GM12878 (cell line): ENCODE measurements around the gene COL1A1. TPM values are rescaled to one million over a fixed set of nuclear protein-coding genes. Genes with fewer than 3 reads are reported as not detected.

ENCODE experiments used
- ATAC-seq: fragments of 200-7000 bp; cut with Tn5 transposase; 3 replicates; pipeline ENCODE4 v1.9.1; 2020; ENCODE audit warnings: mild to moderate bottlenecking, moderate library complexity
- BruUV-seq: library from RNA; stranded (reverse); fragments of 400-500 nt; replicated peaks from 2 replicates; lab custom pipeline; 2021; lab: Mats Ljungman, UMichigan
- CTCF ChIA-PET: fragments of 300-600 bp; sonication (Branson Sonifier 250); formaldehyde crosslinking; extraction: SDS; loops from one replicate; lab custom pipeline; 2021; ENCODE audit warnings: inconsistent platforms; lab: Yijun Ruan, JAX
- POLR2A ChIA-PET: fragments of 350-600 bp; formaldehyde crosslinking; extraction: SDS; loops from one replicate; lab custom pipeline; 2021; ENCODE audit warnings: inconsistent platforms; lab: Charles Lee
- RAD21 ChIA-PET: fragments of 300-600 bp; sonication (Branson Sonifier 250); formaldehyde crosslinking; loops from one replicate; lab custom pipeline; 2023; ENCODE audit warnings: antibody characterized with exemption; ENCODE audit not compliant: unreplicated experiment; lab: Charles Lee
- SMC1A ChIA-PET: fragments of 300-600 bp; sonication (Branson Sonifier 250); formaldehyde crosslinking; loops from one replicate; lab custom pipeline; 2023; ENCODE audit not compliant: unreplicated experiment, uncharacterized antibody; lab: Charles Lee
- DNase-seq: peaks from one replicate; pipeline ENCODE4 v3.0.0-alpha.2; 2011; ENCODE audit warnings: low read depth, low spot score
- FAIRE-seq: peaks from 3 replicates; lab custom pipeline; 2011; peaks lifted over from hg19 to GRCh38; lab: Jason Lieb, UNC
- H2AFZ ChIP-seq: 2 replicates; pipeline ENCODE4 v1.6.0; 2011; ENCODE audit warnings: low read depth, low read length, control low read depth; ENCODE audit not compliant: control insufficient read depth
- H3K27ac ChIP-seq: 2 replicates; pipeline ENCODE4 v1.5.1; 2011; ENCODE audit warnings: control low read depth; ENCODE audit not compliant: control insufficient read depth, insufficient read depth
- H3K27me3 ChIP-seq, 2 experiments: replicated peaks in 1 of 2; 2 replicates each; pipeline versions ENCODE4 v1.6.0 to v1.6.1; 2011; ENCODE audit warnings: low read length in 1 of 2; ENCODE audit not compliant: control insufficient read depth in 2 of 2, insufficient read depth in 2 of 2
- H3K36me3 ChIP-seq, 2 experiments: 2 replicates each; pipeline ENCODE4 v1.5.1; 2011; ENCODE audit warnings: low read length in 1 of 2; ENCODE audit not compliant: control insufficient read depth in 2 of 2, insufficient read depth in 2 of 2
- H3K4me1 ChIP-seq: 2 replicates; pipeline ENCODE4 v1.6.1; 2011; ENCODE audit warnings: mild to moderate bottlenecking, low read length, moderate library complexity, mixed read lengths; ENCODE audit not compliant: control insufficient read depth, insufficient read depth
- H3K4me2 ChIP-seq: 2 replicates; pipeline ENCODE4 v1.6.0; 2011; ENCODE audit warnings: control low read depth; ENCODE audit not compliant: control insufficient read depth, insufficient read depth
- H3K4me3 ChIP-seq: fragments of 200-600 bp; sonication (generic); 2 replicates; pipeline ENCODE4 v1.5.1; 2016
- H3K79me2 ChIP-seq: 2 replicates; pipeline ENCODE4 v1.6.0; 2011; ENCODE audit warnings: low read length; ENCODE audit not compliant: control insufficient read depth, insufficient read depth
- H3K9ac ChIP-seq: 2 replicates; pipeline ENCODE4 v1.8.0; 2011; ENCODE audit warnings: low read length, control low read depth, mixed read lengths; ENCODE audit not compliant: control insufficient read depth, insufficient read depth
- H3K9me3 ChIP-seq: replicated peaks from 3 replicates; pipeline ENCODE4 v1.5.1; 2011; ENCODE audit warnings: mild to moderate bottlenecking, low read length; ENCODE audit not compliant: control insufficient read depth, insufficient read depth
- H4K20me1 ChIP-seq: 2 replicates; pipeline ENCODE4 v1.6.0; 2011; ENCODE audit not compliant: control insufficient read depth, insufficient read depth
- BRCA1 ChIP-seq: IDR thresholded peaks from 2 replicates; pipeline ENCODE4 v1.6.1; 2011; ENCODE audit warnings: low read depth, low read length, improper control_type of control experiment
- HDGF ChIP-seq: fragments of 450-650 bp; IDR thresholded peaks from 2 replicates; pipeline ENCODE4 v1.6.1; 2016; ENCODE audit warnings: antibody characterized with exemption
- LARP7 ChIP-seq: fragments of 450-650 bp; IDR thresholded peaks from 2 replicates; pipeline ENCODE4 v1.6.1; 2017; ENCODE audit warnings: mild to moderate bottlenecking
- NFXL1 ChIP-seq: fragments of 450-650 bp; IDR thresholded peaks from 2 replicates; pipeline ENCODE4 v1.6.1; 2017; ENCODE audit warnings: antibody characterized with exemption, mild to moderate bottlenecking, borderline replicate concordance
- NRF1 ChIP-seq: conservative IDR thresholded peaks from 2 replicates; pipeline ENCODE4 v1.6.1; 2011; ENCODE audit warnings: mild to moderate bottlenecking, low read depth, low read length, improper control_type of control experiment
- PAX8 ChIP-seq: fragments of 450-650 bp; IDR thresholded peaks from 2 replicates; pipeline ENCODE4 v1.6.1; 2017; ENCODE audit warnings: mild to moderate bottlenecking, moderate library complexity
- RAD51 ChIP-seq: fragments of 450-650 bp; IDR thresholded peaks from 2 replicates; pipeline ENCODE4 v1.6.1; 2016; ENCODE audit warnings: moderate library complexity, mild to moderate bottlenecking, inconsistent platforms
- WGBS: methylation state at CpG from one replicate; pipeline ENCODE4 v1.1.6; 2016; ENCODE audit warnings: low lambda C conversion rate; ENCODE audit not compliant: insufficient replicate concordance, insufficient coverage; ENCODE audit errors: missing lambda C conversion rate; 5-methylcytosine and 5-hydroxymethylcytosine counted together
- in situ Hi-C: fragments of 300-500 bp; cut with MboI; formaldehyde crosslinking; loops from 9 replicates; pipeline ENCODE4 v1.14.3; 2018; ENCODE audit warnings: mixed read lengths
- intact Hi-C: fragments of 100-400 bp; cut with micrococcal nuclease; formaldehyde crosslinking; loops from one replicate; pipeline ENCODE4 v1.14.2; 2022; ENCODE audit not compliant: unreplicated experiment
- polyA plus RNA-seq, 11 experiments: library from polyadenylated mRNA; depleted of rRNA in 4 of 11; unstranded in 6 of 11; stranded (reverse) in 5 of 11; fragments of >200 nt; fragmentation: Nextera tagmentation in 4 of 11; fragmentation: Illumina TruSeq in 1 of 11; extraction: Ambion mirVana in 4 of 11; extraction: Trizol in 1 of 11; gene quantifications; 1 replicate in 1 of 11; 2 replicates in 10 of 11; pipeline versions ENCODE4 v1.2.1 to v1.2.3, GENCODE V29; 2011 to 2016; ENCODE audit warnings: inconsistent platforms in 2 of 11, missing spikeins in 2 of 11, low read depth in 1 of 11
- total RNA-seq, 4 experiments: library from RNA; depleted of rRNA in 3 of 4; stranded (reverse); fragments of >200 nt in 3 of 4; fragmentation: Illumina TruSeq in 1 of 4; extraction: Trizol in 1 of 4; gene quantifications; 2 replicates each; pipeline versions ENCODE4 v1.2.1 to v1.2.3, GENCODE V29; 2013 to 2021
- TF ChIP-seq, protein P1 (sequence below): fragments of 150-350 bp; IDR thresholded peaks from 2 replicates; pipeline ENCODE4 v1.6.1; 2014; ENCODE audit warnings: mild to moderate bottlenecking, low read depth, low read length
- TF ChIP-seq, protein P2 (sequence below): fragments of 450-650 bp; IDR thresholded peaks from 2 replicates; pipeline ENCODE4 v1.6.1; 2016; ENCODE audit warnings: mild to moderate bottlenecking, moderate library complexity, borderline replicate concordance
- TF ChIP-seq, protein P3 (sequence below): fragments of 450-650 bp; IDR thresholded peaks from 2 replicates; pipeline ENCODE4 v1.6.1; 2018; ENCODE audit warnings: mild to moderate bottlenecking, low read depth, moderate library complexity; ENCODE audit not compliant: partially characterized antibody
- TF ChIP-seq, protein P4 (sequence below): IDR thresholded peaks from 2 replicates; pipeline ENCODE4 v1.6.1; 2011; ENCODE audit warnings: low read depth, low read length, improper control_type of control experiment, borderline replicate concordance

COL1A1 gene
- total and polyA plus RNA-seq, 10 of the 15 experiments (the other 5 are each of a cell fraction or from before 2014, with no cell fraction given): 0.18 to 7.7 (median 2.3) TPM

DNA sequence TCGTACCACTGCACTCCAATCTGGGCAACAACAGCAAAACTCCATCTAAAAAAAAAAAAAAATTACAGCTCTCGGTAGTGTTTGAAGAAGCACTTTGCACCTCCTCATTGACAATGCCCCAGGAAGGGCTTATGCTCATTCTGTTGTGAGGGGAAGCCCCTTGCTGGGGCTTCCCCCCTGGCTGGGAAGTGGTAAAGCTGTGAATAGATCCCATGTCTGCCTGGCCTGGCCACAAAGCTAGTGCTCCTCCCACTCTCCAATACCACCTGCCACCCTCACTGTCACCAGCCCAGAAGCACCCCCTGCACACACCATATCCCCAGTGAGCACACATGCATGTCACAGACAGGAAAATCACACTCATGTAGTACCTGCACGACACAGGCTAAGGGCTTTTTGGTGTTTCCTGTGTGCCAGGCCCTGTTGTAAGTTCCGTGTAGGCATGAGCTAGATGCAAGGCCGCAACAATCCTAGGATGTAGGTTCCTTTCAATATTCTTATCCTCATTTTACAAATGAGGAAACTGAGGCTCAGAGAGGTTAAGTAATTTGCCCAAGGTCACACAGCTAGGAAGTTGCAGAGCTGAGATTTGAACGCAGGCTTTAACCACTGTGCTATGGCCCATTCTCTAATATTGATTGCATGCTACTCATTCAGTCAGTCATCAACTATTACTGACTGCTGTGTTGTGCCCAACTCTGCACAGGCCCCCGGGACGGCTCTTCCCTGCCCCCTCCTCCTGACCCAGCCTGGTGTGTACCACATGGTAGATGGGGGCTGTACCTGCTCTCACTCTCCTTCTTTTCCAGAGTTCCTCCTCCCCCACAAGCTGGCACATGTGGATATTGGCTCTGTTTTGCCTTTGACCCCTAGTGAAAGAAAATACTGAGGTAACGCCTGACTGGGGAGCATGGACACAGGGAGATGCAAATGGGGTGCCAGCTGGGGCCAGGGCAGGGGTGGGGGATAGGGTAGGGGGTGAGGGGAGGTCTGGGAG lies 11.9 kb upstream of the COL1A1 start:
- DNase-seq (peak; percentile 43), FAIRE-seq (peak; percentile 80)
- in situ Hi-C loops: no loop called here
- no peak for TF ChIP-seq NRF1
- TF ChIP-seq NFXL1: no peak
- TF ChIP-seq, protein P1, sequence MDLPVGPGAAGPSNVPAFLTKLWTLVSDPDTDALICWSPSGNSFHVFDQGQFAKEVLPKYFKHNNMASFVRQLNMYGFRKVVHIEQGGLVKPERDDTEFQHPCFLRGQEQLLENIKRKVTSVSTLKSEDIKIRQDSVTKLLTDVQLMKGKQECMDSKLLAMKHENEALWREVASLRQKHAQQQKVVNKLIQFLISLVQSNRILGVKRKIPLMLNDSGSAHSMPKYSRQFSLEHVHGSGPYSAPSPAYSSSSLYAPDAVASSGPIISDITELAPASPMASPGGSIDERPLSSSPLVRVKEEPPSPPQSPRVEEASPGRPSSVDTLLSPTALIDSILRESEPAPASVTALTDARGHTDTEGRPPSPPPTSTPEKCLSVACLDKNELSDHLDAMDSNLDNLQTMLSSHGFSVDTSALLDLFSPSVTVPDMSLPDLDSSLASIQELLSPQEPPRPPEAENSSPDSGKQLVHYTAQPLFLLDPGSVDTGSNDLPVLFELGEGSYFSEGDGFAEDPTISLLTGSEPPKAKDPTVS: no peak
- TF ChIP-seq, protein P2, sequence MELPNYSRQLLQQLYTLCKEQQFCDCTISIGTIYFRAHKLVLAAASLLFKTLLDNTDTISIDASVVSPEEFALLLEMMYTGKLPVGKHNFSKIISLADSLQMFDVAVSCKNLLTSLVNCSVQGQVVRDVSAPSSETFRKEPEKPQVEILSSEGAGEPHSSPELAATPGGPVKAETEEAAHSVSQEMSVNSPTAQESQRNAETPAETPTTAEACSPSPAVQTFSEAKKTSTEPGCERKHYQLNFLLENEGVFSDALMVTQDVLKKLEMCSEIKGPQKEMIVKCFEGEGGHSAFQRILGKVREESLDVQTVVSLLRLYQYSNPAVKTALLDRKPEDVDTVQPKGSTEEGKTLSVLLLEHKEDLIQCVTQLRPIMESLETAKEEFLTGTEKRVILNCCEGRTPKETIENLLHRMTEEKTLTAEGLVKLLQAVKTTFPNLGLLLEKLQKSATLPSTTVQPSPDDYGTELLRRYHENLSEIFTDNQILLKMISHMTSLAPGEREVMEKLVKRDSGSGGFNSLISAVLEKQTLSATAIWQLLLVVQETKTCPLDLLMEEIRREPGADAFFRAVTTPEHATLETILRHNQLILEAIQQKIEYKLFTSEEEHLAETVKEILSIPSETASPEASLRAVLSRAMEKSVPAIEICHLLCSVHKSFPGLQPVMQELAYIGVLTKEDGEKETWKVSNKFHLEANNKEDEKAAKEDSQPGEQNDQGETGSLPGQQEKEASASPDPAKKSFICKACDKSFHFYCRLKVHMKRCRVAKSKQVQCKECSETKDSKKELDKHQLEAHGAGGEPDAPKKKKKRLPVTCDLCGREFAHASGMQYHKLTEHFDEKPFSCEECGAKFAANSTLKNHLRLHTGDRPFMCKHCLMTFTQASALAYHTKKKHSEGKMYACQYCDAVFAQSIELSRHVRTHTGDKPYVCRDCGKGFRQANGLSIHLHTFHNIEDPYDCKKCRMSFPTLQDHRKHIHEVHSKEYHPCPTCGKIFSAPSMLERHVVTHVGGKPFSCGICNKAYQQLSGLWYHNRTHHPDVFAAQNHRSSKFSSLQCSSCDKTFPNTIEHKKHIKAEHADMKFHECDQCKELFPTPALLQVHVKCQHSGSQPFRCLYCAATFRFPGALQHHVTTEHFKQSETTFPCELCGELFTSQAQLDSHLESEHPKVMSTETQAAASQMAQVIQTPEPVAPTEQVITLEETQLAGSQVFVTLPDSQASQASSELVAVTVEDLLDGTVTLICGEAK: no peak
- no peak for TF ChIP-seq BRCA1
- TF ChIP-seq, protein P3, sequence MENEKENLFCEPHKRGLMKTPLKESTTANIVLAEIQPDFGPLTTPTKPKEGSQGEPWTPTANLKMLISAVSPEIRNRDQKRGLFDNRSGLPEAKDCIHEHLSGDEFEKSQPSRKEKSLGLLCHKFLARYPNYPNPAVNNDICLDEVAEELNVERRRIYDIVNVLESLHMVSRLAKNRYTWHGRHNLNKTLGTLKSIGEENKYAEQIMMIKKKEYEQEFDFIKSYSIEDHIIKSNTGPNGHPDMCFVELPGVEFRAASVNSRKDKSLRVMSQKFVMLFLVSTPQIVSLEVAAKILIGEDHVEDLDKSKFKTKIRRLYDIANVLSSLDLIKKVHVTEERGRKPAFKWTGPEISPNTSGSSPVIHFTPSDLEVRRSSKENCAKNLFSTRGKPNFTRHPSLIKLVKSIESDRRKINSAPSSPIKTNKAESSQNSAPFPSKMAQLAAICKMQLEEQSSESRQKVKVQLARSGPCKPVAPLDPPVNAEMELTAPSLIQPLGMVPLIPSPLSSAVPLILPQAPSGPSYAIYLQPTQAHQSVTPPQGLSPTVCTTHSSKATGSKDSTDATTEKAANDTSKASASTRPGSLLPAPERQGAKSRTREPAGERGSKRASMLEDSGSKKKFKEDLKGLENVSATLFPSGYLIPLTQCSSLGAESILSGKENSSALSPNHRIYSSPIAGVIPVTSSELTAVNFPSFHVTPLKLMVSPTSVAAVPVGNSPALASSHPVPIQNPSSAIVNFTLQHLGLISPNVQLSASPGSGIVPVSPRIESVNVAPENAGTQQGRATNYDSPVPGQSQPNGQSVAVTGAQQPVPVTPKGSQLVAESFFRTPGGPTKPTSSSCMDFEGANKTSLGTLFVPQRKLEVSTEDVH: no peak
- TF ChIP-seq, protein P4, sequence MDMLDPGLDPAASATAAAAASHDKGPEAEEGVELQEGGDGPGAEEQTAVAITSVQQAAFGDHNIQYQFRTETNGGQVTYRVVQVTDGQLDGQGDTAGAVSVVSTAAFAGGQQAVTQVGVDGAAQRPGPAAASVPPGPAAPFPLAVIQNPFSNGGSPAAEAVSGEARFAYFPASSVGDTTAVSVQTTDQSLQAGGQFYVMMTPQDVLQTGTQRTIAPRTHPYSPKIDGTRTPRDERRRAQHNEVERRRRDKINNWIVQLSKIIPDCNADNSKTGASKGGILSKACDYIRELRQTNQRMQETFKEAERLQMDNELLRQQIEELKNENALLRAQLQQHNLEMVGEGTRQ: no peak
- peak; percentile 90; the same call in 1 of the 2 replicates for TF ChIP-seq PAX8
- TF ChIP-seq HDGF: 0 out of 2 replicates have a peak, but pooled peaks have one; percentile 79
- no peak for TF ChIP-seq RAD51
- no peak for TF ChIP-seq LARP7

More for the DNA sequence above, 11.9 kb upstream of the COL1A1 start:
- 28% methylated on average over 9 of the region's 9 CpGs for WGBS
- H3K27me3 ChIP-seq: 0 out of 4 replicates have a peak, but pooled peaks cover 0 to 3% of the 10 kb centered on the region in 2 experiments
- no TSS peak for BruUV-seq
- no peak overlapping the region for H2AFZ ChIP-seq
- H3K79me2 ChIP-seq: no peaks in the 10 kb centered on the region
- no peaks in the 10 kb centered on the region for H3K36me3 ChIP-seq
- peak; percentile 98 for ATAC-seq
- ChIA-PET CTCF (interaction anchor here (0.5 to 6.8 kb wide), 17 partner anchors 9 to 648 kb away, joined by 3 to 85 read pairs (median 6); partner anchors contain the start of genes COL1A1, LRRC59, PDK2 and TMEM92), POLR2A (interaction anchor here (0.7 to 1.9 kb wide), 5 partner anchors 44 to 149 kb away, joined by 3 to 7 read pairs (median 4); no protein-coding TSS in a partner anchor), RAD21 (interaction anchor here (0.9 to 4.8 kb wide), 13 partner anchors 8 to 96 kb away, joined by 3 to 18 read pairs (median 5); partner anchors contain the start of genes COL1A1 and SGCA), SMC1A (interaction anchor here (0.8 to 3.0 kb wide), 9 partner anchors 9 to 84 kb away, joined by 3 to 15 read pairs (median 7); partner anchors contain the start of gene TMEM92)
- H3K9ac ChIP-seq: no peak overlapping the region
- H3K4me1 ChIP-seq: peaks cover 12% of the 10 kb centered on the region
- intact Hi-C loops: no loop called here
- H3K27ac ChIP-seq: no peak overlapping the region
- no peaks in the 10 kb centered on the region for H4K20me1 ChIP-seq
- 0 out of 2 replicates have a peak overlapping the region, but pooled peaks have one; percentile 32 for H3K4me2 ChIP-seq
- H3K4me3 ChIP-seq: no peak overlapping the region
- H3K9me3 ChIP-seq: no peaks in the 10 kb centered on the region
